HG02642 (cell line): ENCODE data around the gene ACVRL1.

ENCODE experiments used
- ATAC-seq: cut with Tn5 transposase; IDR thresholded peaks from one replicate; pipeline ENCODE4 v1.9.1; 2021; ENCODE audit warnings: mild to moderate bottlenecking; ENCODE audit not compliant: unreplicated experiment, poor library complexity

The ACVRL1 gene

GRCh38 chr12:51895378-51896135 is 11.7 kb upstream of the ACVRL1 start:
- no peak for ATAC-seq

GRCh38 chr12:51896236-51896635 is 11.1 kb upstream of the ACVRL1 start:
- ATAC-seq, result no peak

GRCh38 chr12:51897181-51897580 is 10.1 kb upstream of the ACVRL1 start:
- no peak for ATAC-seq

GRCh38 chr12:51898506-51898905 is 8.8 kb upstream of the ACVRL1 start:
- no peak for ATAC-seq

- no peak for ATAC-seq
These were observed 8.4 kb upstream of the ACVRL1 start for GRCh38 chr12:51898937-51899336.

GRCh38 chr12:51900323-51900889 is 6.9 kb upstream of the ACVRL1 start:
- no peak for ATAC-seq

- no peak for ATAC-seq
These were observed 6.0 kb upstream of the ACVRL1 start for GRCh38 chr12:51901121-51901817.

- no peak for ATAC-seq
These were observed 5.4 kb upstream of the ACVRL1 start for GRCh38 chr12:51901881-51902280.

- no peak for ATAC-seq
These were observed 2.3 kb upstream of the ACVRL1 start for GRCh38 chr12:51904951-51905470.

- no peak for ATAC-seq
These were observed 1.6 kb upstream of the ACVRL1 start for GRCh38 chr12:51905471-51906429.

GRCh38 chr12:51906430-51907082 is 748 bp upstream of the ACVRL1 start:
- ATAC-seq, result no peak

GRCh38 chr12:51907856-51908425 is 637 bp downstream of the ACVRL1 start:
- ATAC-seq, result no peak

GRCh38 chr12:51908876-51909592 is 1.7 kb downstream of the ACVRL1 start:
- no peak for ATAC-seq

GRCh38 chr12:51910168-51910567 is 2.9 kb downstream of the ACVRL1 start:
- ATAC-seq, result no peak

GRCh38 chr12:51910691-51911090 is 3.4 kb downstream of the ACVRL1 start:
- ATAC-seq, result no peak

GRCh38 chr12:51911307-51911706 is 4.0 kb downstream of the ACVRL1 start:
- no peak for ATAC-seq

- ATAC-seq, result no peak
These were observed 4.7 kb downstream of the ACVRL1 start for GRCh38 chr12:51911788-51912711.
